HepG2 (cell line): ENCODE results near the gene DCST2. TPM values are rescaled to one million over a fixed set of nuclear protein-coding genes. Genes with fewer than 3 reads are reported as not detected.

Source experiments
- AGO2 ChIP-seq: fragments of 200-400 bp; formaldehyde crosslinking; optimal IDR thresholded peaks from 2 replicates; pipeline ENCODE3; 2017; ENCODE audit warnings: mild to moderate bottlenecking, low read depth, low read length, moderate library complexity
- CBX5 ChIP-seq: sonication (generic); formaldehyde crosslinking; IDR thresholded peaks from 2 replicates; pipeline ENCODE4 v1.4.0; 2020; ENCODE audit warnings: missing genetic modification reagents, borderline replicate concordance
- DMAP1 ChIP-seq: IDR thresholded peaks from 2 replicates; pipeline ENCODE4 v1.6.1; 2016
- DNMT1 ChIP-seq: sonication (generic); formaldehyde crosslinking; IDR thresholded peaks from 2 replicates; pipeline ENCODE4 v1.5.1; 2020; ENCODE audit warnings: mild to moderate bottlenecking, missing genetic modification reagents
- ERF ChIP-seq: IDR thresholded peaks from 2 replicates; pipeline ENCODE4 v1.6.1; 2018; ENCODE audit warnings: missing biosample characterization, missing genetic modification reagents
- HNF4A ChIP-seq: sonication (generic); formaldehyde crosslinking; IDR thresholded peaks from 2 replicates; pipeline ENCODE4 v1.4.0; 2020; ENCODE audit warnings: missing genetic modification reagents
- JUN ChIP-seq: sonication (generic); formaldehyde crosslinking; IDR thresholded peaks from 2 replicates; pipeline ENCODE4 v1.4.0; 2020; ENCODE audit warnings: mild to moderate bottlenecking, missing genetic modification reagents
- MAZ ChIP-seq, 2 experiments: sonication (generic) in 1 of 2; formaldehyde crosslinking in 1 of 2; IDR thresholded peaks; 2 replicates each; pipeline versions ENCODE4 v1.5.0 to v1.6.1; 2012 to 2020; ENCODE audit warnings: low read depth in 2 of 2, mild to moderate bottlenecking in 2 of 2, borderline replicate concordance in 1 of 2, improper control_type of control experiment in 1 of 2, low read length in 1 of 2, missing genetic modification reagents in 1 of 2, moderate library complexity in 1 of 2
- MEIS2 ChIP-seq: sonication (generic); formaldehyde crosslinking; IDR thresholded peaks from 2 replicates; pipeline ENCODE4 v1.9.0; 2021; ENCODE audit warnings: mild to moderate bottlenecking, missing genetic modification reagents
- MYNN ChIP-seq: sonication (generic); formaldehyde crosslinking; IDR thresholded peaks from 2 replicates; pipeline ENCODE4 v1.4.0; 2020; ENCODE audit warnings: mild to moderate bottlenecking, low read depth, missing genetic modification reagents
- SMC3 ChIP-seq: IDR thresholded peaks from 2 replicates; pipeline ENCODE4 v1.6.1; 2011; ENCODE audit warnings: low read length, improper control_type of control experiment
- YEATS4 ChIP-seq: sonication (generic); formaldehyde crosslinking; IDR thresholded peaks from 2 replicates; pipeline ENCODE4 v1.4.0; 2020; ENCODE audit warnings: missing genetic modification reagents, borderline replicate concordance
- ZBTB26 ChIP-seq: IDR thresholded peaks from 2 replicates; pipeline ENCODE4 v1.6.1; 2016; ENCODE audit warnings: missing compliant biosample characterization, missing genetic modification reagents, borderline replicate concordance
- ZBTB7A ChIP-seq: sonication (generic); formaldehyde crosslinking; IDR thresholded peaks from 2 replicates; pipeline ENCODE4 v1.8.0; 2022; ENCODE audit warnings: mild to moderate bottlenecking, missing genetic modification reagents
- ZNF232 ChIP-seq: sonication (generic); formaldehyde crosslinking; IDR thresholded peaks from 2 replicates; pipeline ENCODE4 v1.4.0; 2020; ENCODE audit warnings: missing genetic modification reagents, borderline replicate concordance
- ZNF276 ChIP-seq: sonication (generic); formaldehyde crosslinking; IDR thresholded peaks from 2 replicates; pipeline ENCODE4 v1.4.0; 2020; ENCODE audit warnings: mild to moderate bottlenecking, low read depth, missing genetic modification reagents
- ZNF317 ChIP-seq: sonication (generic); formaldehyde crosslinking; IDR thresholded peaks from 2 replicates; pipeline ENCODE4 v1.5.0; 2020; ENCODE audit warnings: mild to moderate bottlenecking, missing genetic modification reagents
- ZNF350 ChIP-seq: sonication (generic); formaldehyde crosslinking; IDR thresholded peaks from 2 replicates; pipeline ENCODE4 v1.4.0; 2020; ENCODE audit warnings: mild to moderate bottlenecking, low read depth, missing genetic modification reagents, borderline replicate concordance
- ZNF777 ChIP-seq: sonication (generic); formaldehyde crosslinking; IDR thresholded peaks from 2 replicates; pipeline ENCODE4 v1.4.0; 2020; ENCODE audit warnings: missing genetic modification reagents
- polyA plus RNA-seq, 8 experiments: library from polyadenylated mRNA; depleted of rRNA in 3 of 8; stranded (reverse) in 7 of 8; unstranded in 1 of 8; fragments of >200 nt; fragmentation: Illumina TruSeq in 4 of 8; extraction: Trizol in 4 of 8; gene quantifications; 2 replicates each; pipeline versions ENCODE4 v1.2.1 to v1.2.3, GENCODE V29; 2011 to 2016; ENCODE audit warnings: low read depth in 4 of 8, missing spikeins in 1 of 8, mixed read lengths in 1 of 8; ENCODE audit not compliant: insufficient read depth in 1 of 8
- total RNA-seq, 5 experiments: library from RNA; depleted of rRNA; stranded (reverse); fragments of >200 nt; fragmentation: Illumina TruSeq; extraction: Trizol; gene quantifications; 2 replicates each; pipeline ENCODE4 v1.2.3, GENCODE V29; 2016; ENCODE audit warnings: low read depth in 1 of 5
- TF ChIP-seq, protein P1 (sequence below): sonication (generic); formaldehyde crosslinking; conservative IDR thresholded peaks from 2 replicates; pipeline ENCODE4 v1.4.0; 2020; ENCODE audit warnings: mild to moderate bottlenecking, missing genetic modification reagents, moderate library complexity
- TF ChIP-seq, protein P2 (sequence below): IDR thresholded peaks from 2 replicates; pipeline ENCODE4 v1.6.1; 2016; ENCODE audit warnings: missing compliant biosample characterization, missing genetic modification reagents, borderline replicate concordance

The DCST2 gene
- total and polyA plus RNA-seq, 2 of the 13 experiments (the other 11 are each of a cell fraction or from before 2014, with no cell fraction given): 0.74 TPM; not detected in 1

GRCh38 chr1:155017041-155017945 lies 16.3 kb downstream of the DCST2 start (continued):
- TF ChIP-seq DNMT1 (peak; percentile 85; the same call in 1 of the 2 replicates), ZBTB26 (CRISPR knock-in tag) (peak; percentile 65; the same call in 1 of the 2 replicates), ZNF350 (peak; percentile 96), ZNF276 (CRISPR knock-in tag) (peak; percentile 99), MAZ (IDR thresholded peaks at IDR 0.05; ENCODE audit: borderline replicate concordance, low read depth, low read length) (peak; percentile 93), MAZ (CRISPR knock-in tag; IDR thresholded peaks at IDR 0.05; ENCODE audit: low read depth) (peak; percentile 99), HNF4A (peak; percentile 37; the same call in 1 of the 2 replicates), JUN (CRISPR knock-in tag) (peak; percentile 33), ZNF777 (peak; percentile 48), ERF (CRISPR knock-in tag) (peak; percentile 82; the same call in 1 of the 2 replicates), ZNF317 (CRISPR knock-in tag) (0 out of 2 replicates have a peak, but pooled peaks have one; percentile 80), SMC3 (peak; percentile 65; the same call in 1 of the 2 replicates), YEATS4 (CRISPR knock-in tag) (peak; percentile 84; the same call in 1 of the 2 replicates), AGO2 (peak; percentile 99), MYNN (CRISPR knock-in tag) (no peak), ZNF232 (no peak), CBX5 (CRISPR knock-in tag) (peak; percentile 95; the same call in 1 of the 2 replicates), DMAP1 (CRISPR knock-in tag) (peak; percentile 71), MEIS2 (CRISPR knock-in tag) (peak; percentile 74; the same call in 1 of the 2 replicates), ZBTB7A (CRISPR knock-in tag) (peak; percentile 95)
- TF ChIP-seq, protein P1, sequence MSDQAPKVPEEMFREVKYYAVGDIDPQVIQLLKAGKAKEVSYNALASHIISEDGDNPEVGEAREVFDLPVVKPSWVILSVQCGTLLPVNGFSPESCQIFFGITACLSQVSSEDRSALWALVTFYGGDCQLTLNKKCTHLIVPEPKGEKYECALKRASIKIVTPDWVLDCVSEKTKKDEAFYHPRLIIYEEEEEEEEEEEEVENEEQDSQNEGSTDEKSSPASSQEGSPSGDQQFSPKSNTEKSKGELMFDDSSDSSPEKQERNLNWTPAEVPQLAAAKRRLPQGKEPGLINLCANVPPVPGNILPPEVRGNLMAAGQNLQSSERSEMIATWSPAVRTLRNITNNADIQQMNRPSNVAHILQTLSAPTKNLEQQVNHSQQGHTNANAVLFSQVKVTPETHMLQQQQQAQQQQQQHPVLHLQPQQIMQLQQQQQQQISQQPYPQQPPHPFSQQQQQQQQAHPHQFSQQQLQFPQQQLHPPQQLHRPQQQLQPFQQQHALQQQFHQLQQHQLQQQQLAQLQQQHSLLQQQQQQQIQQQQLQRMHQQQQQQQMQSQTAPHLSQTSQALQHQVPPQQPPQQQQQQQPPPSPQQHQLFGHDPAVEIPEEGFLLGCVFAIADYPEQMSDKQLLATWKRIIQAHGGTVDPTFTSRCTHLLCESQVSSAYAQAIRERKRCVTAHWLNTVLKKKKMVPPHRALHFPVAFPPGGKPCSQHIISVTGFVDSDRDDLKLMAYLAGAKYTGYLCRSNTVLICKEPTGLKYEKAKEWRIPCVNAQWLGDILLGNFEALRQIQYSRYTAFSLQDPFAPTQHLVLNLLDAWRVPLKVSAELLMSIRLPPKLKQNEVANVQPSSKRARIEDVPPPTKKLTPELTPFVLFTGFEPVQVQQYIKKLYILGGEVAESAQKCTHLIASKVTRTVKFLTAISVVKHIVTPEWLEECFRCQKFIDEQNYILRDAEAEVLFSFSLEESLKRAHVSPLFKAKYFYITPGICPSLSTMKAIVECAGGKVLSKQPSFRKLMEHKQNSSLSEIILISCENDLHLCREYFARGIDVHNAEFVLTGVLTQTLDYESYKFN (CRISPR knock-in tag): peak; percentile 66
- TF ChIP-seq, protein P2, sequence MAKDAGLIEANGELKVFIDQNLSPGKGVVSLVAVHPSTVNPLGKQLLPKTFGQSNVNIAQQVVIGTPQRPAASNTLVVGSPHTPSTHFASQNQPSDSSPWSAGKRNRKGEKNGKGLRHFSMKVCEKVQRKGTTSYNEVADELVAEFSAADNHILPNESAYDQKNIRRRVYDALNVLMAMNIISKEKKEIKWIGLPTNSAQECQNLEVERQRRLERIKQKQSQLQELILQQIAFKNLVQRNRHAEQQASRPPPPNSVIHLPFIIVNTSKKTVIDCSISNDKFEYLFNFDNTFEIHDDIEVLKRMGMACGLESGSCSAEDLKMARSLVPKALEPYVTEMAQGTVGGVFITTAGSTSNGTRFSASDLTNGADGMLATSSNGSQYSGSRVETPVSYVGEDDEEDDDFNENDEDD (CRISPR knock-in tag): peak; percentile 79; the same call in 1 of the 2 replicates
